Sigmoid colon (tissue), 4 donors: ENCODE data around the gene KCTD1.

ENCODE experiments used
- EP300 ChIP-seq, 4 donors: sonication (generic); formaldehyde crosslinking; IDR thresholded peaks; one replicate each; pipeline ENCODE4 v1.6.1; 2017; ENCODE audit warnings: antibody characterized with exemption in 4 of 4
- TF ChIP-seq, protein P1 (sequence below), 4 experiments: fragments of 450-650 bp in 3 of 4; fragments of 200-600 bp in 1 of 4; IDR thresholded peaks; one replicate each; pipeline ENCODE4 v1.5.1; 2016 to 2019; ENCODE audit warnings: antibody characterized with exemption in 4 of 4, mild to moderate bottlenecking in 3 of 4, moderate library complexity in 2 of 4

DNA sequence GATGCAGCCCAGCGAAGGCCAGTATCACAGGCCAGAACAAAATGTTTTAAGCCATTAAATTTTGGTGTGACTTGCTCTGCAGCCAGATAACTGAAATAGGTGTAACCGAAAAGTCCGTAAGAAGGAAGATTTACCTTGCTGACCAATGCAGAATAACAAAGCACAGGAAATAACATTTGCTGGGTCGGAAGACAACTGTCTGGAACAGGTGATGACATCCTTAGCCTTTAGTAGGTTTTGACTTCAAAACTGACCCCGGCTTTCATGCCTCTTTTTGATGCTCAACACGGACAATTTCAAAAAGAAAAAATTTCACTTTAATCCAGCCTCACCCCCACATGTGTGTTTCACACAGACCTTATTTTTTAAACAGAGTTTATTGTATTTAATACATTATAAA lies 93.7 kb downstream of the KCTD1 start:
- TF ChIP-seq EP300 (IDR thresholded peaks at IDR 0.05): no peak
- TF ChIP-seq, protein P1, sequence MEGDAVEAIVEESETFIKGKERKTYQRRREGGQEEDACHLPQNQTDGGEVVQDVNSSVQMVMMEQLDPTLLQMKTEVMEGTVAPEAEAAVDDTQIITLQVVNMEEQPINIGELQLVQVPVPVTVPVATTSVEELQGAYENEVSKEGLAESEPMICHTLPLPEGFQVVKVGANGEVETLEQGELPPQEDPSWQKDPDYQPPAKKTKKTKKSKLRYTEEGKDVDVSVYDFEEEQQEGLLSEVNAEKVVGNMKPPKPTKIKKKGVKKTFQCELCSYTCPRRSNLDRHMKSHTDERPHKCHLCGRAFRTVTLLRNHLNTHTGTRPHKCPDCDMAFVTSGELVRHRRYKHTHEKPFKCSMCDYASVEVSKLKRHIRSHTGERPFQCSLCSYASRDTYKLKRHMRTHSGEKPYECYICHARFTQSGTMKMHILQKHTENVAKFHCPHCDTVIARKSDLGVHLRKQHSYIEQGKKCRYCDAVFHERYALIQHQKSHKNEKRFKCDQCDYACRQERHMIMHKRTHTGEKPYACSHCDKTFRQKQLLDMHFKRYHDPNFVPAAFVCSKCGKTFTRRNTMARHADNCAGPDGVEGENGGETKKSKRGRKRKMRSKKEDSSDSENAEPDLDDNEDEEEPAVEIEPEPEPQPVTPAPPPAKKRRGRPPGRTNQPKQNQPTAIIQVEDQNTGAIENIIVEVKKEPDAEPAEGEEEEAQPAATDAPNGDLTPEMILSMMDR (IDR thresholded peaks at IDR 0.05): no peak
